ENCODE results near the gene NCKAP5.

Gene NCKAP5

DNA sequence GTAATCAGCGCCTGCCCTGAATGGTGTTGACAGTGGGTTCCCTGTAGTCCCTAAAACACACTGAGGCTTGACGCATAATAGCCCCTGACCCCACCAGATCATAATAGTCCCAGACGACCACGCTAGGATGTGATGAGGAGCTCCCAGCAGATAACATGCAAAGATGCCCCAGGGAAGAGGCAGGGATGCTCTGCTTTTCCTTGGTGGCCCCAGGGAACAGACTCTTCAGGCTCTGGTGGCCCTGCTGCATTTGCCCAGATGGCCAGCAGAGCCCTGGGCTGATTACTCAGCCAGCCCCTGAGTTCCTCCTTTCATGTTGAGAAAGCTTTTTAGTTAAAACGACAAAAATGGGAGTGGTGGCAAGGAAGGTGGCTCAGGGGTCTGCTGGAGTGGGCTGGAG, 5.9 kb upstream of the NCKAP5 start:
- no peak for DNase-seq (ENCODE audit: low spot score)

DNA sequence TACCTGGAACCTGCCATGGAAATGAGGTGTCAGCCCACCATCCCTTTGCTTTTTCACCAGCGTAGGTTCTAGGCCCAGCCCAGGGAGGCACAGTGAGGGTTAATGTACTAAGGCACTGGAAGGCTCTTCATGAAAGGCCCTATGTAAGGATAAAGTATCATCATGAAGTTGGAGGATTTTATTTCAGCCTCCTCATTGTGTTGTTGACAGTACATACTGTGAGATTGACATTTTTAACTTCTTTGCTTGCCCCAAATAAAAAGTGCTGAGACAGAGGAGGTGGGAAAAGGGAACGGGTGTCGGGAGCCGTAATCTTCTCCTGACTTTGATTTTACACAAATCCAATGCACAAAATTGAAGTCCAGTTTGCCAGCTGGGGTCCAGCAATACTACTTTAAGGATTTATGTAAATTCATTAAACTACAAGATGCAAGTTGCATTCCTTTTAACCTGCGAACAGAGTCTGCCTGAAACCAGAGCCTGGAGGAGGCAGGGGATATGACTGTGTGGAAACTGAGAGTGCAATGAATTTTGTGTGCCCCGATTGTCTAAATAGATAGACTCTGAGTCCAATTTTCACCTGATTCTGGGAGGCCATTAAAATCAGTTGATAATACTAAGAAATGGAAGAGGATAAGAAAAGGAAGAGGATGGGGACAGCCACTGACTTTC, 5.4 kb upstream of the NCKAP5 start:
- DNase-seq (ENCODE audit: low spot score): no peak

GRCh38 chr2:133571249-133571648, 3.0 kb upstream of the NCKAP5 start:
- no peak for DNase-seq (ENCODE audit: low spot score)

DNA sequence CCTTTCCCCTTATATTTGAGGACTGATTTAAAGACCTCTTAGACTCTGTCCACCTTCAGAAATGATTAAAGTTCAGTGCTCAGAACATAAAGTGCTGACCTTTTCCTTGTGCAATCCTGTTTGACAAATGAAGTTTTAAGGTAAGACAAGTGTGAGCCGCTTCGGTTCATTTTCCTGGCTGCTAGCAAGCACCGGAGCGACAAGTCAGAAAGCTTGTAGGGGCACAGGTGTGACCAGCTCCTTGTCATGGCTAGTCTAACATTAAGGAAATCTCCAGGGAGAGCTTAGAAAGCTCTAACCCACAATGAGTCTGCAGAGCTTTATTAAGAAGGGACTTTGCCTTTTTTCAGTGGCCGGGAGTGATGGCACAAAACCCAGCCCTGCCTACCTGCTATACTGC, 2.3 kb upstream of the NCKAP5 start:
- DNase-seq (ENCODE audit: low spot score): no peak

GRCh38 chr2:133569286-133569830, 1.1 kb upstream of the NCKAP5 start:
- DNase-seq (ENCODE audit: low spot score): no peak

- DNase-seq (ENCODE audit: low spot score): no peak
Observed at GRCh38 chr2:133568598-133568997, 335 bp upstream of the NCKAP5 start.

GRCh38 chr2:133562558-133562957, 5.7 kb downstream of the NCKAP5 start:
- no peak for DNase-seq (ENCODE audit: low spot score)

DNA sequence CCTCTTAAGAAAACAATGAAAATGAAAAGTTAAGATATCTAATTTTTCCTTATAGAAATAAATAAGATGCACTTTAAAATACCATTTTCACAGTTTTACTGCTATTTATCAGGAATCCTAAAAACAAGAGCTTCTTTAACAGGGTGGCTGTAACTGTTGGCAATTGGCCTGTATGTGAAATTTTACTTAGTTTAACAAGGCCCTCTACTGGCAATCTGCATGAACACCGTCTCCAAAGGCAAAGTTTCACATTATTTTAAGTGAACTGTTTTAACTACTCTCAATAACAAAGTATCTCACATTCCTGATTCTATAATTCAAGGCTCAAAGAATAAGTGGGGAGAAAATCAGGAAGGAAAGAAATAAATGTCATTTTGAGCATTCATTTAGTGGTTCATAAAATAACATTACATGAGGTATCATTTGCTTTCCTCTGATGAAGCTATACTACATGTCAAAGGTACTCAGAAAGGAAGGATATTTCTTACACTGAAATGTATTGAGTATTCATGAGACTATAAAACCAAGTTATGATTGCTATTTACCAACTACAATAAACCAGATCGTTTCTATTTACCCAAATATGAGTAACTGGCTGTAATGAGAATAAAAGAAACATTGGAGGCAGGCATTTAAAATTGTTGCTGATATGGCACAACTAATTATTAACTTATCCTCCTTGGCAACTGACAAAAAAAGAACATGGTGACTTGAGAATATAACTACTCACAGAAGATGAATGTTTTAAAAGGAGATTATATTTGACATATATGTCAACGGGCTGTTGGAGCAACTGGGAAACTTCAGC, 7.0 kb downstream of the NCKAP5 start:
- no peak for DNase-seq (ENCODE audit: low spot score)

DNA sequence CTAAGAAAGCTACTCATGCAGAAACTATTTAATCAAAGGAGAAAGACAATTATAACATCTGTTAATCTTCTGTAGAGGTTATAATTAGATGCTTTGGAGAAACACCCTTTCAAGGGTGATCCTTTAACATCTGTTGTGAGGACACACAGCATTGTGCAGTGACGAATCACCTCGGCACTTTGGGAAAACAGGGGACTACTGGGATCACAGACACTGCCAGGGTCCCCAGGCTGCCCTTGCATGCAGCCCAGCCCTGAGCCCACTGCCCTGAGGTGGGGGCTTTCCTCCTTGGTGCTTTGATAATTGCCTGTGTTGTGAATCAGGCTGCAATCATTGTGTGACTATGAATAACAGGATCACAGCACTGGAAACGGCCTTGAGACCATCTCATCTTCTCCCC, 10.6 kb downstream of the NCKAP5 start:
- no peak for DNase-seq (ENCODE audit: low spot score)

GRCh38 chr2:133553838-133554408, 14.3 kb downstream of the NCKAP5 start:
- no peak for DNase-seq (ENCODE audit: low spot score)

- no peak for DNase-seq (ENCODE audit: low spot score)
Observed at GRCh38 chr2:133553251-133553650, 15.0 kb downstream of the NCKAP5 start.

GRCh38 chr2:133552821-133553220, 15.4 kb downstream of the NCKAP5 start:
- DNase-seq (ENCODE audit: low spot score): no peak

DNA sequence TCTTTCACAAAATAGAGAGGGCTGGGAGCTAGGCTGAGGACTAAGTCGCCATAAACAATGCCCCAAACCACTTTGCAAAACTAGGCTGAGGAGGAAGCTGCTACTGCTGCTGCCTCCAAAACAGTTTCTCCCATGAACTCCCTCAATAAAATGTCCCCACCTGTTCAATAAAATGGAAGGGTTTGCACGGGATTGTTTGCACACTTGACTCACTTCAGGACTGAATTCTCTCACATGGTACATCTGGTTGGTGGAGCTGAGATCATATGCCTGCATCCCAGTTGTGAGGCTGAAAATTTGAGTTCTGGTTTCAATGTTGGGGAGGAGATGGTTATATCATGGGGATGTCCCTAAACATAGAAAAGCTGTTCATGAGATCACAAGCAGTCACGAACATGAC, 26.5 kb downstream of the NCKAP5 start:
- DNase-seq (ENCODE audit: low spot score): no peak

GRCh38 chr2:133541376-133541775, 26.9 kb downstream of the NCKAP5 start:
- no peak for DNase-seq (ENCODE audit: low spot score)

- DNase-seq (ENCODE audit: low spot score): no peak
Observed at GRCh38 chr2:133532919-133533318, 35.3 kb downstream of the NCKAP5 start.

DNA sequence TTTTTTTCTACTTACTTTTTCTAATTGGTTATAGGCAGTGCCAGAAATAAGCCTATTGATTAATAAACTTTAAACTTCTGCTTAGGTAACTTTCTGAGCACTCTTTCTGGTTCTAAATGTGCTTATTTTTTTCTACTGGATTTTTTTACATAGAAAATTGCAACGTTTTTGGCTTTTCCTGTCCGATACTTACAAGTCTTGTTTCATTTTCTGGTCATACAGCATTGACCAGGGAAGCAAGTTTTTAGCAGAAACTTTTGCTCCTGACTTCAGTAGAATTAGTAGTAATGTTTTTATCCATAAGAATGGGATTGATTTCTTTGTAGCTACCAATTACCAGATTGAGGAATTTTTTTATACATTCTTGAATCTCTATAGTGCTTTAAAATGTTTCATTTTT, 36.9 kb downstream of the NCKAP5 start:
- DNase-seq (ENCODE audit: low spot score): no peak

- DNase-seq (ENCODE audit: low spot score): no peak
Observed at GRCh38 chr2:133530645-133531044, 37.6 kb downstream of the NCKAP5 start.

- no peak for DNase-seq (ENCODE audit: low spot score)
Observed at GRCh38 chr2:133526530-133527300, 41.5 kb downstream of the NCKAP5 start.

DNA sequence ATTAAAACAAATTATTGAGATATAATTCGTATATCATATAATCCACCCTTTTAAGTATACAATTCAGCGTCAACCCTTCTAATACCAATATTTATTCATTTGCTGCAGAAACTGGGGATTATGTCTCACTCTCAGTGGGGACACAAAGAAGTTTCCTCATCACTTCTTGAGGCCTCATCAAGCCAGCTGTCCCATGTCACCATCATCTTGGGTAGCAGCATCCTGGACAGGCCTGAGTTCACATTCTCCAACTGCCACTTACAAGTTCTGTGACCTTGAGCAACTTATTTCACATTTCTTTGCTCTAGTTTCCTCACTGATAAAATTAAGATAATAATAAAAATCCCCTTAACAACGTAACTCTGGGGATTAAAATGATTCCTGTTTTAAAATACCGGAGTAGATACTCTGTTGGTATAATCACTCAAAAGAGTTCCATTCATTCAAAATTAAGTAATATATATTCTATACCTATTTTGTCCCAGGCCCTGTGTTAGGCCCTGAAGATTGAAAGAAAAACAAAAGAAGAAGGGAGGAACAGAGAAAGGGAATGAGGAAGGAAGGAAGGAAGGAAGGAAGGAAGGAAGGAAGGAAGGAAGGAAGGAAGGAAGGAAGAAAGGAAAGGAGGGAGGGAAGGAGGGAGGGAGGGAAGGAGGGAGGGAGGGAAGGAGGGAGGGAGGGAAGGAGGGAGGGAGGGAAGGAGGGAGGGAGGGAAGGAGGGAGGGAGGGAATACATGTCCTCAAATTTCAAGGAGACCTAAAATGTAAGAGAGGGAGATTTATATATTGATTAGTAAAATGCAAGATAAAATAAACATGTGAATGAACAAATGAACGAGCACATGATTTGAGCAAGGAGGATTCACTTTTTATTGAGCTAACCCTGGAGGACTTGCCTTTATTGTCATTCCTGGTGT, 42.4 kb downstream of the NCKAP5 start:
- no peak for DNase-seq (ENCODE audit: low spot score)

DNA sequence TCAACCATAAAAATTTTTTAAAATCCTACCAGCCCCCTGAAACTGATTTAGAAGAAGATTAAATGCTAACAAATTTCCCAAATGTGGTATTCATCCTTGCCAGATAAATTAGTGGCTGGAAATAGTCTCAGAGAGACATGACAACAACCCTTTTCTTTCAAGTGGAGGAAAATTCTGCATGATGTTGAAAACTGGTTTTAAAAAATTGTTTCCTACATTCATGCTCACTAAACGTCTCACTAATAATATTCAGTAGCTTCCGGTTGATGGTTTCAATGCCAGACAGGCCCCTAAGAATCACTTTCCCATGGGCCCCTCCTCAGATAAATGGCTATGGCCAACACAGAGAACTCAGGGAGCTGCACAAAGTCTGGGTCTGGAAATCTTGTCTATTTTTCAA, 43.2 kb downstream of the NCKAP5 start:
- no peak for DNase-seq (ENCODE audit: low spot score)

DNA sequence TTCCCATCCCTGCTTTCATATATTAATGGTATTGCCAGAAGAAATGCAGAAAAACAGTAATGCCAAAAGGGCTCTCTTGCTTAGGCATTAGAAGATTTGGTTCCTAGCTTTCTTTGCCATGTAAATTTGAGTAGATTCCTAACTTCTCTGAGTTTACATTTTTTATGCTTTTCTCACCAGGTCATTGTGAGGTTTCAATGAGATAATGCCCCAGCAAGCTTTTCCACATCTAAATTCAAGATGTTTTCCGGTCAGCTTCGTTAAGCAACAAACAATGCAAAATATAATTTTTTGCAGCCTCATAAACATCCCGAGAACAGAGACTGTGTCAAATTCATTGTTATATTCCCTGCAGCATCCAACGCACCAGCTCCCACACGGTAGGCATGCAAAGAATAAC, 44.9 kb downstream of the NCKAP5 start:
- DNase-seq (ENCODE audit: low spot score): no peak

All from germinal center (tissue), 1 donor.